HepG2 (cell line): ENCODE measurements around the gene FKBP14. TPM values are rescaled to one million over a fixed set of nuclear protein-coding genes. Genes with fewer than 3 reads are reported as not detected.
A peak's percentile ranks its signal among the peaks of the same experiment; 100 is the strongest.

Experiments used
- DR1 ChIP-seq: sonication (generic); formaldehyde crosslinking; IDR thresholded peaks from 2 replicates; pipeline ENCODE4 v1.8.0; 2021; ENCODE audit warnings: mild to moderate bottlenecking, missing genetic modification reagents, inconsistent platforms
- GLI4 ChIP-seq: sonication (generic); formaldehyde crosslinking; IDR thresholded peaks from 2 replicates; pipeline ENCODE4 v1.5.1; 2020; ENCODE audit warnings: missing genetic modification reagents, mild to moderate bottlenecking, moderate library complexity, borderline replicate concordance
- MED13 ChIP-seq: sonication (generic); formaldehyde crosslinking; IDR thresholded peaks from 2 replicates; pipeline ENCODE4 v1.5.0; 2020; ENCODE audit warnings: missing genetic modification reagents
- MYPOP ChIP-seq: sonication (generic); formaldehyde crosslinking; IDR thresholded peaks from 2 replicates; pipeline ENCODE4 v1.8.1; 2023; ENCODE audit warnings: mild to moderate bottlenecking, moderate library complexity, missing genetic modification reagents
- TFDP2 ChIP-seq: sonication (generic); formaldehyde crosslinking; IDR thresholded peaks from 2 replicates; pipeline ENCODE4 v1.4.0; 2020; ENCODE audit warnings: missing genetic modification reagents
- TOE1 ChIP-seq: sonication (generic); formaldehyde crosslinking; IDR thresholded peaks from 2 replicates; pipeline ENCODE4 v1.4.0; 2020; ENCODE audit warnings: mild to moderate bottlenecking, missing genetic modification reagents
- ZMYM2 ChIP-seq: sonication (generic); formaldehyde crosslinking; IDR thresholded peaks from 2 replicates; pipeline ENCODE4 v1.8.0; 2022; ENCODE audit warnings: mild to moderate bottlenecking, missing genetic modification reagents
- ZNF280D ChIP-seq: sonication (generic); formaldehyde crosslinking; IDR thresholded peaks from 2 replicates; pipeline ENCODE4 v1.5.1; 2020; ENCODE audit warnings: mild to moderate bottlenecking, missing genetic modification reagents
- ZNF451 ChIP-seq: sonication (generic); formaldehyde crosslinking; IDR thresholded peaks from 2 replicates; pipeline ENCODE4 v1.5.0; 2020; ENCODE audit warnings: mild to moderate bottlenecking, missing genetic modification reagents
- ZNF512 ChIP-seq: sonication (generic); formaldehyde crosslinking; IDR thresholded peaks from 2 replicates; pipeline ENCODE4 v1.4.0; 2020; ENCODE audit warnings: mild to moderate bottlenecking, missing genetic modification reagents
- ZNF670 ChIP-seq: sonication (generic); formaldehyde crosslinking; IDR thresholded peaks from 2 replicates; pipeline ENCODE4 v1.8.0; 2022; ENCODE audit warnings: mild to moderate bottlenecking, missing genetic modification reagents, borderline replicate concordance
- ZNF7 ChIP-seq: IDR thresholded peaks from 2 replicates; pipeline ENCODE4 v1.6.1; 2016; ENCODE audit warnings: missing biosample characterization, missing genetic modification reagents
- polyA plus RNA-seq, 8 experiments: library from polyadenylated mRNA; depleted of rRNA in 3 of 8; stranded (reverse) in 7 of 8; unstranded in 1 of 8; fragments of >200 nt; fragmentation: Illumina TruSeq in 4 of 8; extraction: Trizol in 4 of 8; gene quantifications; 2 replicates each; pipeline versions ENCODE4 v1.2.1 to v1.2.3, GENCODE V29; 2011 to 2016; ENCODE audit warnings: low read depth in 4 of 8, missing spikeins in 1 of 8, mixed read lengths in 1 of 8; ENCODE audit not compliant: insufficient read depth in 1 of 8
- total RNA-seq, 5 experiments: library from RNA; depleted of rRNA; stranded (reverse); fragments of >200 nt; fragmentation: Illumina TruSeq; extraction: Trizol; gene quantifications; 2 replicates each; pipeline ENCODE4 v1.2.3, GENCODE V29; 2016; ENCODE audit warnings: low read depth in 1 of 5
- TF ChIP-seq, protein P1 (sequence below), 2 experiments: sonication (generic) in 1 of 2; formaldehyde crosslinking in 1 of 2; IDR thresholded peaks; 2 replicates each; pipeline versions ENCODE4 v1.5.1 to v1.6.1; 2011 to 2020; ENCODE audit warnings: borderline replicate concordance in 1 of 2, low read depth in 1 of 2, low read length in 1 of 2, mild to moderate bottlenecking in 1 of 2, missing genetic modification reagents in 1 of 2, moderate library complexity in 1 of 2
- TF ChIP-seq, protein P2 (sequence below): sonication (generic); formaldehyde crosslinking; conservative IDR thresholded peaks from 2 replicates; pipeline ENCODE4 v1.8.0; 2022; ENCODE audit warnings: missing genetic modification reagents
- TF ChIP-seq, protein P3 (sequence below): sonication (generic); formaldehyde crosslinking; IDR thresholded peaks from 2 replicates; pipeline ENCODE4 v1.4.0; 2020; ENCODE audit warnings: mild to moderate bottlenecking, missing genetic modification reagents

Gene FKBP14
- total and polyA plus RNA-seq, 2 of the 13 experiments (the other 11 are each of a cell fraction or from before 2014, with no cell fraction given), result 20.0 to 32.3 TPM

DNA sequence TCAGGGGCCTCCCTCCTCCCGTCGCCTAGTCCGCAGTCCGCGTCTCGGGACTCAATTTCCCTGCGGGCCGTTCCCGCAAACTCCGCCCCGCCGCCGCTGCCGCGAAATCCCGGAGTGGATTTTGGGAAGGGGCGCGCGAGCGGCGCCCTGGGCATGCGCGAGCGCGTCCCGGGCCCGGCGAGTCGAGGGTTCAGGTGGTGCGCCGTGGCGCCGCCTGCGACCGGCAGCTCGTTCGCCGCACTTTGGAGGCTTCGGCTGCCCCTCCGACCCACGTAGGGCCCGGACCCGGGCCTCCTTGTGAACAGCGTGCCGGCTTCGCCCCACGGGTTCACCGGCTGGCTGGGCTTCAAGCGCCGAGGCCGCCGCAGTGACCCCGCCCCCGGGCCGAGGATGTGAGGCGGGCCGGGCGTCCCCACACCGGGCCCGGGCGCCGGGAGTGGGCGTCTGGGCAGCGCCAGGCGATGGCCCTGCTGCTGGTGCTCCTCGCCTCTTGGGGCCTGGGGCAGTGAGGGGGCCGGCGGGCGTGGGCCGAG, 1.8 kb upstream of the FKBP14 start, which contains the start of gene PLEKHA8 (continued):
- TF ChIP-seq, protein P1, sequence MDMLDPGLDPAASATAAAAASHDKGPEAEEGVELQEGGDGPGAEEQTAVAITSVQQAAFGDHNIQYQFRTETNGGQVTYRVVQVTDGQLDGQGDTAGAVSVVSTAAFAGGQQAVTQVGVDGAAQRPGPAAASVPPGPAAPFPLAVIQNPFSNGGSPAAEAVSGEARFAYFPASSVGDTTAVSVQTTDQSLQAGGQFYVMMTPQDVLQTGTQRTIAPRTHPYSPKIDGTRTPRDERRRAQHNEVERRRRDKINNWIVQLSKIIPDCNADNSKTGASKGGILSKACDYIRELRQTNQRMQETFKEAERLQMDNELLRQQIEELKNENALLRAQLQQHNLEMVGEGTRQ (IDR thresholded peaks at IDR 0.05; ENCODE audit: low read depth, low read length), result no peak
- TF ChIP-seq, protein P1 (CRISPR knock-in tag; IDR thresholded peaks at IDR 0.05; ENCODE audit: borderline replicate concordance), result no peak
- TF ChIP-seq MYPOP (CRISPR knock-in tag) (no peak), TFDP2 (CRISPR knock-in tag) (peak; percentile 58; the same call in 1 of the 2 replicates), ZMYM2 (CRISPR knock-in tag) (no peak), DR1 (CRISPR knock-in tag) (no peak; the same call in 1 of the 2 replicates), ZNF512 (CRISPR knock-in tag) (no peak), ZNF280D (CRISPR knock-in tag) (no peak), ZNF451 (CRISPR knock-in tag) (no peak), ZNF7 (CRISPR knock-in tag) (no peak), ZNF670 (peak; percentile 66; the same call in 1 of the 2 replicates), TOE1 (CRISPR knock-in tag) (no peak), GLI4 (CRISPR knock-in tag) (no peak), MED13 (CRISPR knock-in tag) (no peak)
- TF ChIP-seq, protein P2, sequence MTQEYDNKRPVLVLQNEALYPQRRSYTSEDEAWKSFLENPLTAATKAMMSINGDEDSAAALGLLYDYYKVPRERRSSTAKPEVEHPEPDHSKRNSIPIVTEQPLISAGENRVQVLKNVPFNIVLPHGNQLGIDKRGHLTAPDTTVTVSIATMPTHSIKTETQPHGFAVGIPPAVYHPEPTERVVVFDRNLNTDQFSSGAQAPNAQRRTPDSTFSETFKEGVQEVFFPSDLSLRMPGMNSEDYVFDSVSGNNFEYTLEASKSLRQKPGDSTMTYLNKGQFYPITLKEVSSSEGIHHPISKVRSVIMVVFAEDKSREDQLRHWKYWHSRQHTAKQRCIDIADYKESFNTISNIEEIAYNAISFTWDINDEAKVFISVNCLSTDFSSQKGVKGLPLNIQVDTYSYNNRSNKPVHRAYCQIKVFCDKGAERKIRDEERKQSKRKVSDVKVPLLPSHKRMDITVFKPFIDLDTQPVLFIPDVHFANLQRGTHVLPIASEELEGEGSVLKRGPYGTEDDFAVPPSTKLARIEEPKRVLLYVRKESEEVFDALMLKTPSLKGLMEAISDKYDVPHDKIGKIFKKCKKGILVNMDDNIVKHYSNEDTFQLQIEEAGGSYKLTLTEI (CRISPR knock-in tag), result no peak
- TF ChIP-seq, protein P3, sequence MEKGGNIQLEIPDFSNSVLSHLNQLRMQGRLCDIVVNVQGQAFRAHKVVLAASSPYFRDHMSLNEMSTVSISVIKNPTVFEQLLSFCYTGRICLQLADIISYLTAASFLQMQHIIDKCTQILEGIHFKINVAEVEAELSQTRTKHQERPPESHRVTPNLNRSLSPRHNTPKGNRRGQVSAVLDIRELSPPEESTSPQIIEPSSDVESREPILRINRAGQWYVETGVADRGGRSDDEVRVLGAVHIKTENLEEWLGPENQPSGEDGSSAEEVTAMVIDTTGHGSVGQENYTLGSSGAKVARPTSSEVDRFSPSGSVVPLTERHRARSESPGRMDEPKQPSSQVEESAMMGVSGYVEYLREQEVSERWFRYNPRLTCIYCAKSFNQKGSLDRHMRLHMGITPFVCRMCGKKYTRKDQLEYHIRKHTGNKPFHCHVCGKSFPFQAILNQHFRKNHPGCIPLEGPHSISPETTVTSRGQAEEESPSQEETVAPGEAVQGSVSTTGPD (CRISPR knock-in tag), result no peak
